GM18909 (cell line): ENCODE measurements around the gene RPP38.

Source experiments
- ATAC-seq: cut with Tn5 transposase; IDR thresholded peaks from one replicate; pipeline ENCODE4 v1.9.1; 2021; ENCODE audit warnings: mild to moderate bottlenecking; ENCODE audit not compliant: unreplicated experiment, poor library complexity

RPP38 gene, protein sequence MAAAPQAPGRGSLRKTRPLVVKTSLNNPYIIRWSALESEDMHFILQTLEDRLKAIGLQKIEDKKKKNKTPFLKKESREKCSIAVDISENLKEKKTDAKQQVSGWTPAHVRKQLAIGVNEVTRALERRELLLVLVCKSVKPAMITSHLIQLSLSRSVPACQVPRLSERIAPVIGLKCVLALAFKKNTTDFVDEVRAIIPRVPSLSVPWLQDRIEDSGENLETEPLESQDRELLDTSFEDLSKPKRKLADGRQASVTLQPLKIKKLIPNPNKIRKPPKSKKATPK

DNA sequence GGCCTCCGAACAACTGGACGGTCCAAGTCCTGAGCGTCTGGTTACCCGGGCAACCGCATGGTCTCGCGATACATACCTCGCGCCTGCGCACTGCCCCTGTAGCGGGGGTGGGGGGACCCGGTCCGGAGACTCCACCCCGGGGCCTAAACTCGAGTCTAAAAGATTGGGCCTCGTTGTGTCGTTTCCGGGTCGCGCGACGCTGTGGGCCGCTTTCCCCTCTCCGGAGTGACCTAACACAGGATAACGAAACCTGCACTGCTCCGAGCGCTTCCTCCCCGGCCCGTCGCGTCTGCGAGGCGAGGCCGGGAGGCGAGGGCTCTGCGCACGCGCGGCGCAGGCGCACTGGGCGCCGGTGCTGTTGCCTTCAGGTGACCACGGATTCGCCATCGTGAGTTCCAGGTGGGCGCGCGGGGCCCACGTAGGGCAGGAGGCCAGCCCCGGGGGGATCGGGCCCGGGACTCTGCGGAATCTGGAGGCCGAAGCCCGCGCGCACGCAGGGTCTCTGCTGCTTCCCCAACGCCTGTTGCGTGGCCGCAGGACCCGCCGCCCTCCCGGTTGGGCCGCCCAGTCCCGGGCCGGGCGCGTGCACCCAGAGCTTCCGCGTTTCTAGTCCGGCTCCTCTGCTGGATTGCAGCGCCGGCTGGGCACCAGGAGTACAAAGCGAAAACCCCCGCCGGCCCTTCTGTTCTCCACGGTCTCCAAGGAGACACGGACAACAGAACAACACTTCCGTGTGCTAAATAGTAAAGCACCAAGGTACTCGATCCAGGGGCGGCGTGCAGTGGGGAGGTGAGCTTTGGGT lies at the start of gene RPP38:
TSS of gene RPP38 (plus strand) at position 345 of the 802 bp plus-strand sequence. CDS start 5,960 bp downstream, outside the sequence.
- ATAC-seq: peak; percentile 88

DNA sequence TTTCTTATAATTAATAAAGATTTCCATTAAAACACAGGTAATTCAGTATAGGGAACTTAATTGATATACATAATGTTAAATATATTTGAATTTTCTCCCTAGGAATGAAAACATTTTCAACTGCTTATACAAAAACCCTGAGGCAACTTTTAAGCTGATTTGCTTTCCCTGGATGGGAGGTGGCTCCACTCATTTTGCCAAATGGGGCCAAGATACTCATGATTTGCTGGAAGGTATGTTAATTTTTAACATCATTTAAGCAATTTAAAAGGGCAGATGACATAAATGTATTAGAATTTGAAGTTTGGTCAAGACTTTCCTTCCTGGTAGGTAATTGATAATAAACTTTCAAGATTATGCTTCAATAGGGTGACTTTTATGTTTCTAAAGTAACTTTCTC lies 47.6 kb upstream of the RPP38 start:
- no peak for ATAC-seq

DNA sequence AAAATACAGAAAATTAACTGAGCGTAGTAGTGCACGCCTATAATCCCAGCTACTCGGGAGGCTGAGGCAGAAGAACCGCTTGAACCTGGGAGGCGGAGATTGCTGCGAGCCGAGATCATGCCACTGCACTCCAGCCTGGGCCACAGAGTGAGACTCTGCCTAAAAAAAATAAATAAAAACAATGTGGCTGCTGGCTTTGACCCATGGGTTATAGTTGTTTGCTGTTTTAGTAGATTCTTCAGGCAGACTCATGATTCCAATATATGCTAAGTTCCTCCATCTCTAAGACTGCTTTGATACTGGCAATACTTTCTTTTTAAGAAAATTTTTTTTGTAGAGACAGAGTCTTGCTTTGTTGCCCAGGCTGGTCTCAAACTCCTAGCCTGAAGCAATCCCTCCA lies 45.0 kb upstream of the RPP38 start:
- ATAC-seq: no peak

DNA sequence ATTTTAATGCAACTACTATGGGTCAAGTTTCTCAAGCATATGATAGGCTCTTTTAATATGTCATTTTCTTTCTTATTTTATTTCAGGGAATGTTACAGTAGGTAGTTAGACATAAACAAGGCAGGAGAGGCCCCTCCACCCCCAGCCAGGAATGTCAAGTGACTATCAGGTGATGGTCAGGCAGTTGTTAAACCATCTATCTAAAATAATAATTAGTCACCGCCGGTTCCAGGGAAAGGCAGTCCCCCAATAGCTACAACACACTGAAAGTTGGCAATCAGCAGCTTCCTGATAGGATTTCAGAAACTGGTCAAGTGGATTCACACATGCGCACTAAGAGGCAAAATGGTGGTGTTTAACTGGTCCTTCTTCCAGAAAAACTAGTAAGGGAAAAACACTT lies 44.1 kb upstream of the RPP38 start:
- ATAC-seq: no peak

DNA sequence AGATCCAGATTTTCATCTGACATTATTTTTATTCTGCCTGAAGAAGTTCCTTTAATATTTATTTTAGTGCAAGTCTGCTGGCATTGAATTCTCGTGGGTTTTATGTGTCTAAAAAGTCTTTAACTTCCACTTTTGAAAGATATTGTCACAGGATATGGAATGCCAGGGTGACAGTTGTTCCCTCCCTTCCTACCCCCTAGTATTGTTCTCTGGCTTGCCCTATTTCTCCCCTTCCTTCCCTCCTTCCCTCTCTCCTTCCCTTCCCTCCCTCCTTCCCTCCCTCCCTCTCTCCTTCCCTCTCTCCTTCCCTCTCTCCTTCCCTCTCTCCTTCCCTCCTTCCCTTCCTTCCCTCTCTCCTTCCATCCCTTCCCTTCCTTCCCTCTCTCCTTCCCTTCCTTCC lies 38.5 kb upstream of the RPP38 start:
- no peak for ATAC-seq

DNA sequence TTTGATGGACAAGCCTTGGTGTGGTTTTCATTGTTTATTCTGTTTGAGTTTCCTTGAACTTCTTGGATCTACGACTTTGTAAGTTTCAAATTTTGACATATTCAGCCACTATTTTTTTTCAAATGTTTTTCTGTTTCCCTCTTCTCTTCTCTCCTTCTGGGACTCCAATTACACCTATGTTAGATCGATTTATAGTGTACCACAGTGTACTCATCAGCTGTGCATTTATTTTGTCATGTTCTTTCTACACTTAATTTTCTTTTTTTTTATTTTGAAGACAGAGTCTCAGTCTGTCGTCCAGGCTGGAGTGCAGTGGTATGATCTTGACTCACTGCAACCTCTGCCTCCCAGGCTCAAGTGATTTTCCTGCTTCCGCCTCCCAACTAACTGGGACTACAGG lies 37.2 kb upstream of the RPP38 start:
- no peak for ATAC-seq

DNA sequence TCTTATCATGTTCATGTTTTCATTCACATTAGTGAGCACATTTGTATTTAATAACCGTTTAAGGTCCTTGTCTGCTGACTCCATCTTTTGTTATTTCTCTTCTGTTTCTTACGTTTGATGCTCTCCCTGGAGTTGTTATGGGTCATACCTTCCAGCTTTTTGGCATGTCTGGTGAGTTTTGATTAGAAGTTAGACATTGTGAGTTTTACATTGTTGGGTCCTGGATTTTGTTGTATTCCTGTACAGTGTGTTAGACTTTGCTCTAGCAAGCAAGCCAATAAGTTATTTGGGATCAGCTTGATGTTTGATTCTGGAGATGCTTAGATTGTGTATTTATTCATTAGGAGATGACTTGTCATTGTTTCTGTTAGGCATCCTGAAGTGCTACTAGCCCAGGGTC lies 36.5 kb upstream of the RPP38 start:
- ATAC-seq: no peak

DNA sequence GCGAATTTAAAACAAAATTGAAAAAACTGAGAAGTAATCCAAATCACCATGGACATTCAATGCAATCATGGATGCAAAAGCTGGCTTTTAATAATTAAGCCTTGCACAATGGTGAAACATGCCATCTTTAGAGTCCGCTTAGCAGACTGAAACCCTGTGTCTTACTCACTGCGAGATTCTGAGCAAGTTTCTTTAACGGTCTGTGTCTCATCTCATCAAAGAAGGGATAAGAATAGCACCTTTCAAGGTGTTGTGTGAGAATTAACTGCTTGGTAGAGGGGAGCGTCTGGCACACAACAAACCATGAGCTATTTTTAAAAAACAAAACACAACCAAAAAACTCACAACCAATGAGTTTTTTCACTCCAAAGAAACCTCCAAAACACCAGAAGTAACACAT lies 30.0 kb upstream of the RPP38 start:
- ATAC-seq: no peak

DNA sequence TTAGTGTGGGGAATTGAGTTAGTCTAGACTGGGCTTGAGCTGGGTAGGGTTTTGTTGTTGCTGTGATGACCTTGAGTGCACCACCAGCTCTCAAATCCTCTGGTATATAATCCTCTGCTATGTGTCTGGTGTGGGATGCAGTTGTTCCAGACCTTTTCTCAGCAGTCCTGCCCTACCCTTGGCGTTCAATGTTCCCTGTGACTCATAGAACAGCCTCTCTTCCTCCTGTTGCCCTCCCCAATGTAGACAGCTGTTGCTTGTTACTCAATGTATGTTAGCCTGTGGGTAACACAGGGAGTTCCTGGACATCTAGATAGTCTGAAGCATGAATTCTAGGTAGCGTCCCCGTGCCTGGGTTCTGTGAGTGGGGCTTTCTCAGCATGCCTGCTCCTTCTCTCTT lies 28.4 kb upstream of the RPP38 start:
- no peak for ATAC-seq

DNA sequence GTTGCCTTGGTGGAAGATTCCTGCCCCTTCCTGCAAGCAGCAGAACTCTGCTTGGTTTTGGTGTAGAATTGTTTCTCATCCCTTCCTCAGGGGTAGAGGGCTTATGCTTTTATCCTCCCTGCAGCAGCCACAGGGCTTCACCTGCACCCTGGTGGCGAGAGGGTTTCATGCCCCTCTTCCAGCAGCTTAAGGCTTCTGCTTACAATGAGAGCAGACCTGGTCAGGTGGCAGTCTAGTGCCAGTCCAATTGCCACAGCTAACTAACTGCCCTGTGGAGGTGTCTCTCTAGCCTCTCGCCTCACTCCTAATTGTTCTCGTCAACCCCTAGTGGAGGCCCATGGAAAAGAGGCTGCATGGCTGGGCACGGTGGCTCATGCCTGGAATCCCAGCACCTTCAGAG lies 27.9 kb upstream of the RPP38 start:
- ATAC-seq: no peak

DNA sequence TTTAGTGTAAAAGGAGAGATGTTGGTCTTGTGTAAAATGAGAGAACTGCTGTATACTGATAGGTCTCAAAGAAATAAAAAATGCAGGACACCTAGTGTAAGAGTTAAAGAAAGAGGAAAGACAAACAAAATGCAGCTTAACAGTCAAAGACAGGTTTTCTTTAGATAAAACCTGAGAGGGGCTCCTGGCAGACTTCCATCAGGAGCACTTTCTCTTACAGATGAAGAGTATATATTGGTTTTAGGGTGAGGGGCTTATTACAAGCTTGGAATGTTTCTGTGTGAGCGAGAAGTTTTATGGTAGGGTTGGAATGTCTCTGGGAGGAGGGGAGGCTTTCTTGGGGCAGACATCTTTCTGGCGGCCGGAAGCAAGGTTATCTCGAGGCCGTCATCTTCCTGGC lies 24.8 kb upstream of the RPP38 start:
- ATAC-seq: no peak

DNA sequence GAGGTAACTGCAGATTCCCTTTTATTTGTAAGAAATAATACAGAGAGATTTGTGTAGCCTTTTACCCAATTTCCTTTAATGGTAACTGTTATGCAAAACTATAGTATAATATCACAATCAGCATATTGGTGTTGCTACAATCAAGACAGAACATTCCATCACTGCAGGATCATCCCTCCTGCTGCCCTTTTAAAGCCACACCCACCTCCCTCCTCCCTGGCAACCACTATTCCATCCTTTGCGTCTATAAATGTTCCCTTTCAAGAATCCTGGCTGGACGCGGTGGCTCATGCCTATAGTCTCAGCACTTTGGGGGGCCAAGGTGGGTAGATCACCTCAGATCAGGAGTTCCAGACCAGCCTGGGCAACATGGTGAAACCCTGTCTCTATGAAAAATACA lies 21.7 kb upstream of the RPP38 start:
- ATAC-seq: no peak

DNA sequence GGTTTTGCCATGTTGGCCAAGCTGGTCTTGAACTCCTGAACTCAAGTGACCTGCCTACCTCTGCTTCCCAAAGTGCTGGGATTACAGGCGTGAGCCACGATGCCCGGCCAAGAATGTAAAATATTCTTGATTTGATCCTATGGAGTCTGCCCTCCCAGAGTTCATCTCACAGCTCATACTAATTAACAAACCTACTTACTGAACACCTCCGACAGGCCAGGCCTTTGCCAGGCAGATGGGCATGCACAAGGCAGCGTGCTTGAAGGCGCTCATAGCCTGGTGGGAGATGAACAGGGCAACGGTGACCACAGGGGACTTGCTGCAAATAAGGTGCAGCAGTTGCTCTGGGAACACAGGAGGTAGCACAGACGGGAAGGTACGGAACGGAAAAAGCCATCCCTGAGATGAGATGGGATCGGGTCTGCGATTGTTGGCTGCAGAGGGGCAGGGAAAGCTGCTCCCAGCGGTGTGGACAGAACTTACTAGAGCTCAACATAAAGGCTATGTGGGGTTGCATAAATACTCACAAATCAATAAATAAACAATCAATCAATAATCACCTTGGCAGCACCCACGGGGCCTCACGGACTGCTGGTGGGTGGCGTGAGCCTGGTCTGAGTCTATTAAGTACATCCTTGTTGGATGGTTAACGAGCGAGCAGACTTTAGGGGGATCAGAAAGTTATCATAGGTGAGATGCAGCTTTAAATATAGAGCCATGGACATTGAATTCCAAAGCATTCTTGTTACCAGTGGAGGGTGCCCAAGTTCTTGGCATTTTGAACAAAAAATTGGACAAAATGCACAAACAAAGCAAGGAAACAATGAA lies 13.3 kb upstream of the RPP38 start:
- no peak for ATAC-seq

DNA sequence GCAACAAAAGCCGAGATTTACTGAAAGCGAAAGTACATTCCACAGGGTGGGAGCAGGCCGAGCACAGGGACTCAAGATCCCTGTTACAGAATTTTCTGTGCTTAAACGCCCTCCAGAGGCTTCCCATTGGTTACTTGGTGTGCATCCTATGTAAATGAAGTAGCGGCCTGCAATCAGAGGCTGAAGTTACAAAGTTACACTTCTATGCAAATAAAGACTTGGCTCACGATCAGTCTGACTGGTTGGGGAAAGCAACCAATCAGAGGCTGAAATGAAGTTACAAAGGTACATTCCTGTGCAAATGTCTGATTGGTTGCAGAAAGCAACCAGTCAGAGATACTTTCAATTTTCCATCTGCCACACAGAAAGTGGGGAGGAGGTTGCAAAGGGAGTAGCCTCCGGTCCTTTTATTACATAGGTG lies 12.6 kb upstream of the RPP38 start:
- no peak for ATAC-seq

DNA sequence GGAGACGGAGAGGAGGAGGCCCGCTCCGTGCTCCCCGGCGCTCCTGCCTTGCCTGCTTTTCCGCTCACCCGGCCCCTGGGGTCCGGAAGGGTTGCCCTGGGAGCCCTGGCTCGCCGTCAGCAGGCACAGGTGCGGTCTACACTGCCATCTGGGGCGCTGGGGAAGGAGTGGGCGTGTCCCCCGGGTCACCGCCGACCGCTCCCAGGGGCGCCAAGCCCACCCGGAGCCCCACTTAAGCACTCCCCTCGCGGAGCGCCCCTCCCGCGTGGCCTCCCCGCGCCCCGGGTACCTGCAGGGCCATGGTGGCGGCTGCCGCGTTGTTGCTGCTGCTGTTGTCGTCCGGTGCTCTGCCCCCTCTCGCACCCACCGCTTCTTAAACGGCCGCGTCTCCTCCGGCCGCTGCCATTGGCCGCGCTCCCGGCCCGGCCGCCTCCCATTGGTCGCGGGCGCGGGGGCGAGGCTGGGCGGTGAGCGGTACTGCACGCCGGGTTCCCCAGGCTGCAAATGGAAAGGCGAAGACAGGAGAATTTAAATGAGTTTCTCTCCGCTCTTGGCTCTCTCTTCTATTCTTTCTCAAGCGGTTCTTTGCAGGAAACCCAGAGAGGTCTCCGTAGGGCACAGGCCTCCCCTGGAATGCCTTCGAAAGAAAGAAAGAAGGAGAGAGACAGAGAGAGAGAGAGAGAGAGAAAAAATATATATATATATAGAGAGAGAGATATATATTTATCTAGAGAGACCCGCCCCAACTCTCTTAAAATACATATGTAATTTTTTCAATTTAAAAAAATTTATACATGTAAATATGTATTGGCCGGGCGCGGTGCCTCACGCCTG lies 8.5 kb upstream of the RPP38 start, which contains the start of gene ACBD7:
TSS of gene ACBD7 (minus strand) at position 349 of the 834 bp plus-strand sequence. CDS start at position 301, 48 bp downstream.
- ATAC-seq: peak; percentile 99

DNA sequence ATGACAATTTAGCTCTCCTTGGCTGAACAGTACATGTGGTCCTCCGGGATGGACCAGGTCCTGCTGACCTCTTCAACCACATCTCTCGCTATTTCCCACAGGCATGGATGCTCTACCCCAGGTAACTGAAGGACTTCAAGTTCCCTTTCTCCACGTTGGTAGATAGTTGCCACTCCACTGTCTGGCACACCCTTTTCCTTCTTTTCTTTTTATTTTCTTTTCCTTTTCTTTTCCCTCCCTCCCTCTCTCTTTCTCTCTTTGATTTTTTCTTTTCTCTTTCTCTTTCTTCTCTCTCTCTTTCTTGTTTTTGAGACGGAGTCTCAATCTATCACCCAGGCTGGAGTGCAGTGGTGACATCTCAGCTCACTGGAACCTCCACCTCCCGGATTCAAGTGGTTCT lies 5.7 kb upstream of the RPP38 start:
- ATAC-seq: no peak

DNA sequence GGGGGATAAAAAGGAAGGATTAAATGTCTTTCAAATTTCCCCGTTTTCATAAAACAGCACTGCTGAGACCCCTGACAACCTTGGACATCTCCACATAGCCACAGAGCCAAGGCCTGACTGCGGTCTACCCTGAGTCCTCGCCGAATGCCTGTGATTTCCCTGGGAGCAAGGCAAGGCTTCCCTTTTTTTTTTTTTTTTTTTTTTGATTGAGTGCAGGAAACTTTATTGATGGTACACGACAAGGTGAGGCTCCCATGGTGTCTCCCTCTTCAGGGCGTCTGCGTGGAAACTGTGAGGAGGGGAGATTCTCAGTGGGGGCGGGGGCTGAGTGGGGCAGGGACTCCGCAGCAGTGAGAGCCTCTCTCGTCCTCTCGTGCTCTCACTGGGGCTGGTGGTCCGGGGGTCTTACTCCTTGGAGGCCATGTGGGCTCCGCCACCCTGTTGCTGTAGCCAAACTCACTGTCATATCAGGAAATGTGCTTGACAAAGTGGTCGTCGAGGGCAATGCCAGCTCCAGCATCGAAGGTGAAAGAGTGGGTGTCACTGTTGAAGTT lies 4.2 kb upstream of the RPP38 start:
- no peak for ATAC-seq

DNA sequence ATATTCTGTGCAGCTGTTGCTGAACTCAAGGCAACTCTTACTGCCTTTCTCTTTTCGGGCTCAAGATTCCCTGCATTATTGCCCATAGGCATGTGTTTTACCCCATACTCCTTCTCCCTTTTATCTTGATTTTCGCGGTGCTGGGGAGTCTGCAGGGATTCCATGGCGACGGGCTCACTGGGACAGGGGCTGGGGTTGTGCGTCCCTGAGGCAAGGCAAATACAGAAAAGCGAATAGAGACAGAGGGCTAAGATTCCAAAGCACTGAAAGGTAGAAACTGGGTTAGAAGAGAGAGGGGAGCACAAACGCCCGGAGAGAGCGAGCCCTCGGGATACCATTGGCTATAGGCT lies 519 bp upstream of the RPP38 start:
- peak; percentile 17 for ATAC-seq

DNA sequence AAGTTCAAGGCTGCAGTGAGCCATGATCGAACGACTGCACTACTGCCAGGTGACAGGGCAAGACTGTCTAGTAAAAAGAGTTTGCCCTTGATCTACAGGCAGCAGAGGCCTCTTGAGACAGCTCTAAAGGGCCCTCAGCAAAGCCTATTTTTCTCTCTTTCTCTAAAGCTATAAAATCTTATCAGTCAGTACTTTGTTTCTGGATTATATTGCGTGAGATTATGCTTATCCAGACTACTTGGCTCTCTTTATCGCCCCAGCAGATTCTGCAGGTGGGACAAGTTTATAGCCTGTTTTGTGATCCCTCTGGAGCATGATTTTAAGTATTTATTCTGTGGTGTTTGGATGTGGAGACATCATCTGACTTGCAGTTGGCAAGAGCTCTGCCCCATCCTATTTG lies 2.7 kb downstream of the RPP38 start:
- no peak for ATAC-seq

DNA sequence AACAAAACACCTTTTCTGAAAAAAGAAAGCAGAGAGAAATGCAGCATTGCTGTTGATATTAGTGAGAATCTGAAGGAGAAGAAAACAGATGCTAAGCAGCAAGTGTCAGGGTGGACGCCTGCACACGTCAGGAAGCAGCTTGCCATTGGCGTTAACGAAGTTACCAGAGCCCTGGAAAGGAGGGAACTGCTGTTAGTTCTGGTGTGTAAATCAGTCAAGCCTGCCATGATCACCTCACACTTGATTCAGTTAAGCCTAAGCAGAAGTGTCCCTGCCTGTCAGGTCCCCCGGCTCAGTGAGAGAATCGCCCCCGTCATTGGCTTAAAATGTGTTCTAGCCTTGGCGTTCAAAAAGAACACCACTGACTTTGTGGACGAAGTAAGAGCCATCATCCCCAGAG lies 6.4 kb downstream of the RPP38 start:
- no peak for ATAC-seq
